DND-41 (cell line): ENCODE data around the gene SLF2.
A peak's percentile ranks its signal among the peaks of the same experiment; 100 is the strongest.

Experiments used
- ATAC-seq: fragments of 200-7000 bp; cut with Tn5 transposase; 3 replicates; pipeline ENCODE4 v1.9.1; 2021; ENCODE audit warnings: low read depth; ENCODE audit not compliant: insufficient read depth
- DNase-seq: peaks from one replicate; pipeline ENCODE4 v3.0.0-alpha.2; 2020
- H2AFZ ChIP-seq: 2 replicates; pipeline ENCODE4 v1.6.0; 2012; ENCODE audit warnings: low read depth, low read length
- H3K27ac ChIP-seq: 2 replicates; pipeline ENCODE4 v1.5.1; 2012; ENCODE audit warnings: low read length, inconsistent platforms
- H3K27me3 ChIP-seq: fragments of 200-600 bp; sonication (generic); 2 replicates; pipeline ENCODE4 v1.6.0; 2012; ENCODE audit warnings: low read length, mild to moderate bottlenecking, inconsistent platforms; ENCODE audit not compliant: insufficient read depth, poor library complexity
- H3K36me3 ChIP-seq: 2 replicates; pipeline ENCODE4 v1.5.1; 2012; ENCODE audit warnings: low read length, inconsistent platforms; ENCODE audit not compliant: insufficient read depth
- H3K4me1 ChIP-seq: 2 replicates; pipeline ENCODE4 v1.5.1; 2012; ENCODE audit warnings: mild to moderate bottlenecking, low read length; ENCODE audit not compliant: insufficient read depth
- H3K4me2 ChIP-seq: 2 replicates; pipeline ENCODE4 v1.6.0; 2012; ENCODE audit warnings: mild to moderate bottlenecking, moderate library complexity, low read length, inconsistent platforms; ENCODE audit not compliant: insufficient read depth
- H3K4me3 ChIP-seq, 2 experiments: fragments of 200-600 bp in 1 of 2; shearing (Covaris generic) in 1 of 2; 2 replicates each; pipeline ENCODE4 v1.5.1; 2012 to 2016; ENCODE audit warnings: inconsistent platforms in 2 of 2, low read length in 2 of 2, mild to moderate bottlenecking in 2 of 2, low read depth in 1 of 2, moderate library complexity in 1 of 2
- H3K79me2 ChIP-seq: 2 replicates; pipeline ENCODE4 v1.6.0; 2012; ENCODE audit warnings: low read length, inconsistent platforms; ENCODE audit not compliant: insufficient read depth
- H3K9ac ChIP-seq: 2 replicates; pipeline ENCODE4 v1.6.0; 2012; ENCODE audit warnings: low read depth, mild to moderate bottlenecking, inconsistent platforms, low read length, moderate library complexity
- H3K9me3 ChIP-seq: 2 replicates; pipeline ENCODE4 v1.5.1; 2012; ENCODE audit warnings: low read length, moderate library complexity, mild to moderate bottlenecking, inconsistent platforms; ENCODE audit not compliant: insufficient read depth, severe bottlenecking
- H4K20me1 ChIP-seq: 2 replicates; pipeline ENCODE4 v1.6.0; 2012; ENCODE audit warnings: low read length; ENCODE audit not compliant: insufficient read depth
- EZH2 ChIP-seq: IDR thresholded peaks from 3 replicates; pipeline ENCODE4 v1.6.1; 2012; ENCODE audit warnings: borderline replicate concordance, low read depth, mild to moderate bottlenecking, moderate library complexity, low read length, inconsistent platforms; ENCODE audit not compliant: severe bottlenecking
- TF ChIP-seq, protein P1 (sequence below): IDR thresholded peaks from 2 replicates; pipeline ENCODE4 v1.5.1; 2012; ENCODE audit warnings: borderline replicate concordance, low read length, moderate library complexity, mild to moderate bottlenecking; ENCODE audit not compliant: poor library complexity, severe bottlenecking; ENCODE audit errors: extremely low read depth

The SLF2 gene

DNA sequence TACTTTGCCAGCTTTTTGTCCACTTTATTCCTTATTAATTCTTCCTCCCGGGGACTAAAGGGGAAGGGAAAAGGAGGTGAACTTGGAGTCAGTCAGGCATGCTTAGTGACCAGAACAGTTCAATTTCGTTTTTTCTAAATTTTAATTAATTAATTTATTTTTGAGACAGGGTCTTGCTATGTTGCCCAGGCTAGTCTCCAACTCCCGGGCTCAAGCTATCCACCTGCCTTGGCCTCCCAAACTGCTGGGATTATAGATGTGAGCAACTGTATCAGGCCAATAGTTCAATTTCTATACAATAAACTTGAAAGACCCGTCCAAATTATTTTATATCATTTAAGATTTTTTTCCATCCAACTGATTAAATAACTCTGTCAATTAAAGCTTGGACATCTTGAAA is 1.3 kb upstream of the SLF2 start:
- Histone ChIP-seq H3K9me3 (no peaks in the 10 kb centered on the region), H2AFZ (peak overlapping the region; percentile 89), H3K36me3 (peaks cover 30% of the 10 kb centered on the region), H3K27ac (no peak overlapping the region), H3K4me3 (peak overlapping the region in 1 of 2 experiments; percentile 85; a peak in 1 of 4 replicates), H4K20me1 (peaks cover 27% of the 10 kb centered on the region), H3K4me2 (peak overlapping the region; percentile 88), H3K79me2 (peaks cover 35% of the 10 kb centered on the region), H3K4me1 (peaks cover 59% of the 10 kb centered on the region), H3K27me3 (no peaks in the 10 kb centered on the region), H3K9ac (peak overlapping the region; percentile 92; the same call in 1 of the 2 replicates)
- TF ChIP-seq EZH2: no peak
- TF ChIP-seq, protein P1, sequence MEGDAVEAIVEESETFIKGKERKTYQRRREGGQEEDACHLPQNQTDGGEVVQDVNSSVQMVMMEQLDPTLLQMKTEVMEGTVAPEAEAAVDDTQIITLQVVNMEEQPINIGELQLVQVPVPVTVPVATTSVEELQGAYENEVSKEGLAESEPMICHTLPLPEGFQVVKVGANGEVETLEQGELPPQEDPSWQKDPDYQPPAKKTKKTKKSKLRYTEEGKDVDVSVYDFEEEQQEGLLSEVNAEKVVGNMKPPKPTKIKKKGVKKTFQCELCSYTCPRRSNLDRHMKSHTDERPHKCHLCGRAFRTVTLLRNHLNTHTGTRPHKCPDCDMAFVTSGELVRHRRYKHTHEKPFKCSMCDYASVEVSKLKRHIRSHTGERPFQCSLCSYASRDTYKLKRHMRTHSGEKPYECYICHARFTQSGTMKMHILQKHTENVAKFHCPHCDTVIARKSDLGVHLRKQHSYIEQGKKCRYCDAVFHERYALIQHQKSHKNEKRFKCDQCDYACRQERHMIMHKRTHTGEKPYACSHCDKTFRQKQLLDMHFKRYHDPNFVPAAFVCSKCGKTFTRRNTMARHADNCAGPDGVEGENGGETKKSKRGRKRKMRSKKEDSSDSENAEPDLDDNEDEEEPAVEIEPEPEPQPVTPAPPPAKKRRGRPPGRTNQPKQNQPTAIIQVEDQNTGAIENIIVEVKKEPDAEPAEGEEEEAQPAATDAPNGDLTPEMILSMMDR: no peak
- no peak for ATAC-seq
- no peak for DNase-seq

DNA sequence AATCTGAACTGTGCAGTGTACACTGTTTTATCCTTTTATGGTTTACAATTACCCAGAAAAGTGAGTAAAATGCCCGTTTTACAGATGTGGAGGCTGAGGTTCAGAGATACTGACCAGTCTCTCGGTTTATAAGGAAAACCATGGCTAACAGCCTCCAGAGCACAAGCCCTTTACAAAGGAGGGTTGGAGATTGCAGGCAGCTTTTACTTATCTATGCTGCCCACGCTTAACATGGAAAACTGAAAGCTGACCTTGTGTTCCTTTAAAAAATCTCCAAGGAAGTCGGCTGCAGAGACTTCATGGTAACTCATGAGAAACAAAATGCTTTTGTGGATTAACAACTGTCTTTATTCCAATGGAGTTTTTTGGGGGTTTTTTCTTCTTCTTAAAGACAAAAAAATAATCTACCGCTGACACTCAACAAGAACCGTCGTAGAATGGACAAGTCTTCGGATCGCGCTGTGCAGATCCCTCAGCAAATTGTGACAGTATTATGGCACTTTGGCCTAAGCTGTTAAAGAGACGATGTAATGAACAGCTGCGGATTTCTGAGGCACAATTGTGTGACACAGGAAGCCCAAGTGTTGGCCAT is 654 bp upstream of the SLF2 start:
- H3K27ac ChIP-seq: peak overlapping the region; percentile 91

DNA sequence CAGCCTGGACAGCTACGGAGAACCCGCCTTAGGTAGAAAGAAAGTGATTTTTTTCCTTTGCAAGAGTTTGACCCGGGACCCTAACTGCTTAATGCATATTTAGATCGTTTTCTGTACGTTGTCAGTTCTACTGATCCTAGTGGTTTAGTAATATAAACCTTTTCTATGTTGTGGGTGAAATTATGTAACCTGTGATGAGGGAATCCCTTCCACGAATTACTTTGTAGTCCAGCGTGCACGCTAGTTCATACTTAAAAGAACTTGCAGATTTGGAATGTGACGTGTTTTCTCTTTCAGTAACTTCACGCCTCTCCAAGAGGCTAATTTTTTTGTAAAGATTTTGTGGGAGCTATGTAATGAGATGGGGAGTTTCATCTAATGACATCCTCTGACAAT is 705 bp downstream of the SLF2 start:
- H3K4me1 ChIP-seq: peaks cover 59% of the 10 kb centered on the region
- peak overlapping the region; percentile 85 to 99 for H3K4me3 ChIP-seq
- no peak for TF ChIP-seq EZH2
- TF ChIP-seq, protein P1: no peak
- peak overlapping the region; percentile 91 for H2AFZ ChIP-seq
- DNase-seq (no peak), ATAC-seq (no peak)
- H3K9ac ChIP-seq: peak overlapping the region; percentile 92
- no peaks in the 10 kb centered on the region for H3K27me3 ChIP-seq
- H3K79me2 ChIP-seq: peaks cover 44% of the 10 kb centered on the region
- H3K27ac ChIP-seq: peak overlapping the region; percentile 94
- H3K36me3 ChIP-seq: peaks cover 50% of the 10 kb centered on the region
- no peaks in the 10 kb centered on the region for H3K9me3 ChIP-seq
- H4K20me1 ChIP-seq: peaks cover 31% of the 10 kb centered on the region
- peak overlapping the region; percentile 88 for H3K4me2 ChIP-seq

More for the DNA sequence above, 654 bp upstream of the SLF2 start:
- Histone ChIP-seq H3K9ac (peak overlapping the region; percentile 92), H3K27me3 (no peaks in the 10 kb centered on the region), H3K79me2 (peaks cover 42% of the 10 kb centered on the region), H2AFZ (peak overlapping the region; percentile 89), H3K4me2 (peak overlapping the region; percentile 88), H3K36me3 (peaks cover 36% of the 10 kb centered on the region), H3K4me1 (peaks cover 59% of the 10 kb centered on the region), H3K9me3 (no peaks in the 10 kb centered on the region), H4K20me1 (peaks cover 31% of the 10 kb centered on the region), H3K4me3 (peak overlapping the region; percentile 85 to 99)
- TF ChIP-seq EZH2: no peak
- TF ChIP-seq, protein P1: no peak
- DNase-seq (no peak), ATAC-seq (peak; percentile 44)
